Breast epithelium (tissue), 4 donors: ENCODE measurements around the gene PAIP2B. TPM values are rescaled to one million over a fixed set of nuclear protein-coding genes. Genes with fewer than 3 reads are reported as not detected.
"Not testable (repeated sequence)": the region's sequence is repeated elsewhere in the genome, so short reads cannot be mapped to it uniquely, and the experiment has no call there.

ENCODE experiments used
- DNase-seq, 2 donors: peaks; one replicate each; pipeline ENCODE4 v3.0.0-alpha.2; 2019; ENCODE audit warnings: low spot score in 2 of 2
- H3K27ac ChIP-seq, 2 donors: fragments of 200-600 bp; sonication (generic) in 1 of 2; one replicate each; pipeline ENCODE4 v1.5.1; 2016 to 2019; ENCODE audit warnings: mild to moderate bottlenecking in 1 of 2
- H3K27me3 ChIP-seq, 2 donors: fragments of 200-600 bp; sonication (generic) in 1 of 2; one replicate each; pipeline versions ENCODE4 v1.5.1 to v1.6.0; 2017 to 2019; ENCODE audit warnings: control low read depth in 1 of 2, mild to moderate bottlenecking in 1 of 2
- H3K36me3 ChIP-seq: fragments of 200-600 bp; one replicate; pipeline ENCODE4 v1.5.1; 2019
- H3K4me1 ChIP-seq, 2 donors: fragments of 200-600 bp; sonication (generic); one replicate each; pipeline ENCODE4 v1.5.1; 2016 to 2019; ENCODE audit warnings: control low read depth in 1 of 2
- H3K4me3 ChIP-seq, 3 donors: fragments of 200-600 bp; sonication (generic); 1 replicate in 2 of 3; 2 replicates in 1 of 3; pipeline ENCODE4 v1.5.1; 2016 to 2019; ENCODE audit warnings: mild to moderate bottlenecking in 3 of 3, moderate library complexity in 2 of 3
- H3K9me3 ChIP-seq, 2 donors: fragments of 200-600 bp; sonication (generic) in 1 of 2; one replicate each; pipeline ENCODE4 v1.5.1; 2016 to 2019; ENCODE audit warnings: control low read depth in 1 of 2
- POLR2A ChIP-seq: fragments of 450-650 bp; IDR thresholded peaks from one replicate; pipeline ENCODE4 v1.6.1; 2016; ENCODE audit warnings: antibody characterized with exemption, mild to moderate bottlenecking, moderate library complexity
- POLR2AphosphoS5 ChIP-seq, 3 donors: sonication (generic); formaldehyde crosslinking; IDR thresholded peaks; one replicate each; pipeline ENCODE4 v1.6.1; 2017; ENCODE audit warnings: antibody characterized with exemption in 3 of 3
- intact Hi-C: fragments of 100-400 bp; cut with DNase I; formaldehyde crosslinking; loops from one replicate; pipeline ENCODE4 v1.15.1; 2023; ENCODE audit warnings: low total_unique reads
- total RNA-seq, 3 donors: library from RNA; depleted of rRNA; stranded (reverse); fragments of >200 nt; gene quantifications; one replicate each; pipeline ENCODE4 v1.1.0, GENCODE V29; 2016
- TF ChIP-seq, protein P1 (sequence below), 3 donors: fragments of 450-650 bp; IDR thresholded peaks; one replicate each; pipeline ENCODE4 v1.5.1; 2016 to 2017; ENCODE audit warnings: antibody characterized with exemption in 3 of 3, mild to moderate bottlenecking in 3 of 3, moderate library complexity in 3 of 3

PAIP2B gene
- total RNA-seq, 3 donors from 2014 or later, result 6.9 to 13.0 (median 9.0) TPM

DNA sequence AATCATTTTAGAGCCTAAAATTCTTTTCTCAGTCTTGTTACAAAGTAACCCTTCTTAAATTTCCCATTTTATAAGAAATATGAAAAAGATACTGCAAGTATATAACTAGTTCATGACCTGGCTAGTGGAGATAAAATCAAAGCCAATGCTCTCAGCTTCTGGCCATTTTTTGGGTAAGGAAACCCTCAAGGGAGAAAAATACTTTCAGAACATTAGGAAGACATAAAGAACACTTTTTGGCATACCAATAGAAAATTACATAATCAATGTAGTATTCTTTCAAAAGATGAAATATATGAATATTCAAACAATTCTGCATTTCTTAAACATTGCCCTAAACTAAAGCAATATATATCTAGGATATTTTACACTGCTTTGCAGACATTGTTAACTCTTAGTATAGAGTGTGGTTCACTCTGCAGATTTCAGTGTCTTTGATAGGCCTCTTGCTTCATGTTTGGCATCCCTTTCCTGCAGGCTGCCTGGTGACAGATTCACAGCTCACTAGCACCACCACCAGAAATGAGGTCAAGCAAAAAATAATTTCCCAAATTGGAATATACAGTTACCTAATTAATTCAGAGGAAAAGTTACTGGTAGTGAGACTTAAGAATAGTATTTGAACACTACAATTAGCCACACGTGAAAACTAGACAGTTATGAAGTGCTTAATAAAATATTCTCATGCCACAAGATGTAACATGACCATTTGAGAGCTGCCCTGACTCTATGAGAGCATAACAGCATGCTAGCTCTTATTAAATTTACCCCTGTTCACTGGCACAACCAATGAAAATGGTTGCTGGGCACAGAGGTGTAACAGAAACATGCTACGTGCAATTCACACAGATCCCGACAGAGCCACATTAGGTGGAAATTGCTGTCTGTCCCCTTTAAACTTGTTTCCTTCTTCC is 36.0 kb downstream of the PAIP2B start:
- DNase-seq, result no peak
- intact Hi-C loops, result no loop called here
- no peak overlapping the region for H3K27ac ChIP-seq
- no peak overlapping the region for H3K4me3 ChIP-seq
- TF ChIP-seq, protein P1, sequence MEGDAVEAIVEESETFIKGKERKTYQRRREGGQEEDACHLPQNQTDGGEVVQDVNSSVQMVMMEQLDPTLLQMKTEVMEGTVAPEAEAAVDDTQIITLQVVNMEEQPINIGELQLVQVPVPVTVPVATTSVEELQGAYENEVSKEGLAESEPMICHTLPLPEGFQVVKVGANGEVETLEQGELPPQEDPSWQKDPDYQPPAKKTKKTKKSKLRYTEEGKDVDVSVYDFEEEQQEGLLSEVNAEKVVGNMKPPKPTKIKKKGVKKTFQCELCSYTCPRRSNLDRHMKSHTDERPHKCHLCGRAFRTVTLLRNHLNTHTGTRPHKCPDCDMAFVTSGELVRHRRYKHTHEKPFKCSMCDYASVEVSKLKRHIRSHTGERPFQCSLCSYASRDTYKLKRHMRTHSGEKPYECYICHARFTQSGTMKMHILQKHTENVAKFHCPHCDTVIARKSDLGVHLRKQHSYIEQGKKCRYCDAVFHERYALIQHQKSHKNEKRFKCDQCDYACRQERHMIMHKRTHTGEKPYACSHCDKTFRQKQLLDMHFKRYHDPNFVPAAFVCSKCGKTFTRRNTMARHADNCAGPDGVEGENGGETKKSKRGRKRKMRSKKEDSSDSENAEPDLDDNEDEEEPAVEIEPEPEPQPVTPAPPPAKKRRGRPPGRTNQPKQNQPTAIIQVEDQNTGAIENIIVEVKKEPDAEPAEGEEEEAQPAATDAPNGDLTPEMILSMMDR (IDR thresholded peaks at IDR 0.05), result no peak
- H3K9me3 ChIP-seq, result no peaks in the 10 kb centered on the region
- no peaks in the 10 kb centered on the region for H3K27me3 ChIP-seq
- no peaks in the 10 kb centered on the region for H3K4me1 ChIP-seq
- H3K36me3 ChIP-seq, result no peaks in the 10 kb centered on the region

DNA sequence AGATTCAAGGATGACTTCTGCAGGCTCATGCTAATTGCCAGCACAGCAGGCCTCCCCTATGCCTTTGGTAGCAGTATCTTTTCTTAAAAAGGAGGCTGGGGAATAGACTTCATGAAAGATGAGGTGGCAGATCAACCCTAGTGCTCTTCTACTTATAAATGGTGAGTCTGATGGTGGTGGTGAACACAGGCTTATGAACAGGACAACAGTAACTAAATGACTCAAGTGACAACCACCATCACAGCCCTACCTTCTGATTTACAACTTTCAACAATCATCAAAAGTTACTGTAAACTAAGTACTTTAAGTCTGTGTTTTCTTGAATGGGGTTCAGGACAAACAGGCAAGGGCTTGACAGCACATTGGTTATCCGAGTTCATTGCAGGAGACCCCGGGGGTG is 39.3 kb downstream of the PAIP2B start:
- Histone ChIP-seq H3K9me3 (no peaks in the 10 kb centered on the region), H3K36me3 (no peaks in the 10 kb centered on the region), H3K27me3 (no peaks in the 10 kb centered on the region), H3K27ac (no peak overlapping the region), H3K4me3 (no peak overlapping the region), H3K4me1 (no peaks in the 10 kb centered on the region)
- TF ChIP-seq, protein P1 (IDR thresholded peaks at IDR 0.05), result no peak
- TF ChIP-seq POLR2A (no peak), POLR2AphosphoS5 (IDR thresholded peaks at IDR 0.05) (no peak)
- no peak for DNase-seq
- intact Hi-C loops, result no loop called here

DNA sequence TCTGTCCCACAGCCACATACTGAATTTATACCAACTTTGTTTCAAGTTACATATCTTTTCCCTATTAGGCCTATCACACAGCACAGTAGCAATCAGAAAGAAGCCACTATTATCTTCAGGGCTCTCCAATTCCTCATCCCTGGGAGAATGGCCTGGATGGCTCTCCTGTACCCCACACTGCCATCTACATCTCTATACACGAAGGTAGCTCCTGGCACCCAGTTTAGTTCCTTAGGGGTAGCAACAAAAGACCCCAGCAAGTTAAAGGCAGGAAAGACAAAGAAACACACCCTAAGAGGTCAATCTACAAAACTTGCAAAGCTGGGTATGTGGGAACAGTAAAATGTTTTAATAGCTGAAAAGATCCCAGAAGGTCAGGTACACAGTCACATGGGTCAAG is 39.9 kb downstream of the PAIP2B start:
- Histone ChIP-seq H3K36me3 (no peaks in the 10 kb centered on the region), H3K4me1 (no peaks in the 10 kb centered on the region), H3K27me3 (no peaks in the 10 kb centered on the region), H3K4me3 (no peak overlapping the region), H3K27ac (no peak overlapping the region), H3K9me3 (no peaks in the 10 kb centered on the region)
- intact Hi-C loops, result no loop called here
- DNase-seq, result no peak
- TF ChIP-seq POLR2AphosphoS5 (IDR thresholded peaks at IDR 0.05) (no peak), POLR2A (no peak)
- TF ChIP-seq, protein P1 (IDR thresholded peaks at IDR 0.05), result no peak

DNA sequence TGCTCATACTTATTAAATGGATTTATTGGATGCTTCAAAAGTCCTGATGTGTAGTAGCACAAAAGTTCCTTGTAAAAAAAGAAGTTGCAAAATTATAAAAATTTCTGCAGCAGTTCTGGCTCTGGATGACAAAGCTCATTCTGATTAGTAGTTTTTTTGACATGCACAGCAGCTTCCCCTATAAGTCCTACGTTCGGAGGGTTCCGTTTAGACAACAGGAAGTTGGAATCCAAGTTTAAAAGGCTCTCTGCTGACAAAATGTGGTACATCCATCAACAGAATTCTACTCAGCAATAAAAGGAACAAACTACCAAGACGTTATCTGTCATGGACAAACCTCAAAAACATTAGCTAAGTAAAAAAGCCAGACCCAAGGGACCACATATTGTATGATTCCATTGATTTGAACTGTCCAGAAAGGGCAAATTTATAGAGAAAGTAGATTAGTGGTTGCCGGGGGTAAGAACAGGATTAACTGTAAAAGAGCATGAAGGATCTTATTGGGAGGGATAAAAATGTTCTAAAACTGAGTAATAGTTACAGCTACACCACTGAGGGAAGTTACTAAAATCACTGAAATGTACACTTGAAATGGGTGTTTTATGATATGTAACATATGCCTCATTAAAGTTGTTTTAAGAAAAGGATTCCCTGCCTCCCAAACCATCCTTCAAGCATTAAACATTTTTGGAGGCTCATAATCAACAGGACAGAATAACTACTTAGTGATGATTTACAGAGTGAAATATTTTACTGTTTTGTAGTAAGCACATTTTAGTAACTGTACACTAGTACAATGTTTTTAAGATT is 43.4 kb downstream of the PAIP2B start:
- intact Hi-C loops, H3K27ac ChIP-seq: not testable (repeated sequence)

DNA sequence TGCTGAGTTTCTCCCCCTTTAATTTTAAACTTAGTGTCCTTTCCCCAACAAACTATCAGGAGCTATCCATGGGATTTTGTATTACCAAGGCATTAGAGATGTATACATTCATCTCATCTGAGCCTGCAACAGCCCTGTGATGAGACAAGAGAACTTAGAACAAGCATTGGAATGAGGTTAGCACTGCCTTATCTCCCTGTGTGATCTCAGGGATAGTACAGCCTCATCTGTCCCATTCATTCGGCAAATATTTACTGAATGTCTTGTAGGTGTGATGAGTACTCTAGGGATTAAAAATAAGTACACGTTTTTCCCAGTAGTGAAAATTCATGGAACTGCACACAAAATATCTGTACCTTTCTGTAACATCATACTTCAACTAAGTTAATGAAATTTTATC is 45.6 kb downstream of the PAIP2B start:
- intact Hi-C loops, result no loop called here
- H3K4me3 ChIP-seq, result no peak overlapping the region
- no peaks in the 10 kb centered on the region for H3K36me3 ChIP-seq
- H3K27me3 ChIP-seq, result no peaks in the 10 kb centered on the region
- no peak for DNase-seq
- TF ChIP-seq, protein P1 (IDR thresholded peaks at IDR 0.05), result no peak
- TF ChIP-seq POLR2A, result no peak
- no peak for TF ChIP-seq POLR2AphosphoS5 (IDR thresholded peaks at IDR 0.05)
- H3K4me1 ChIP-seq, result no peaks in the 10 kb centered on the region
- no peaks in the 10 kb centered on the region for H3K9me3 ChIP-seq
- H3K27ac ChIP-seq, result no peak overlapping the region

More for the DNA sequence above, 43.4 kb downstream of the PAIP2B start:
- not testable (repeated sequence) for H3K36me3 ChIP-seq, H3K27me3 ChIP-seq, H3K4me1 ChIP-seq, H3K9me3 ChIP-seq, DNase-seq, H3K4me3 ChIP-seq

DNA sequence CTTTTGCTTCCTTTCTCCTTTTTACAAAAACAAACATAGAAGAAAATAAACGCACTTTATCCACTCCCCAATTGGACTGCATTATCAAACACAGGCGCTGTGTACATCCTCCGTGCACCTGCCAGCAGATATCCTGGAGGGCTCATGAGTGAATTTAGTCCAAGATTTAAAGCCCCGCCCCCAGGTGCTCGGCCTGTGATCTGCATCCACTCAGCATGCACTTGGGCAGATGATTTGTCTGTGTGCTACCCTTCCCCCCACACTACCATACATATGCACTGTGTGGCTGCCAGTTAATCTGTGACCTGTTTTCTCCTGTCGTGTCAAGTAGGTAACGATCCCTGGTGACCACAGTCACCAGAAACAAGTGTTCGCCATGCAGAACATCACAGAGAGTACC is 48.1 kb downstream of the PAIP2B start:
- H3K9me3 ChIP-seq, H3K4me1 ChIP-seq, intact Hi-C loops, H3K27me3 ChIP-seq, H3K27ac ChIP-seq, H3K36me3 ChIP-seq, DNase-seq, H3K4me3 ChIP-seq: not testable (repeated sequence)
